Dermis microvascular lymphatic vessel endothelial cell (primary cell): ENCODE results near the gene GOLT1A. TPM values are rescaled to one million over a fixed set of nuclear protein-coding genes. Genes with fewer than 3 reads are reported as not detected.

Source experiments
- DNase-seq, 2 donors: peaks; one replicate each; pipeline versions ENCODE4 v3.0.0 to v3.0.0-alpha.2; 2010; ENCODE audit warnings: low read depth in 2 of 2
- total RNA-seq: library from RNA; depleted of rRNA; stranded (reverse); fragments of >200 nt; gene quantifications from 2 replicates; pipeline ENCODE4 v1.2.1, GENCODE V29; 2014

Gene GOLT1A
- total RNA-seq, 1 donor from 2014 or later = 0.13 TPM

DNA sequence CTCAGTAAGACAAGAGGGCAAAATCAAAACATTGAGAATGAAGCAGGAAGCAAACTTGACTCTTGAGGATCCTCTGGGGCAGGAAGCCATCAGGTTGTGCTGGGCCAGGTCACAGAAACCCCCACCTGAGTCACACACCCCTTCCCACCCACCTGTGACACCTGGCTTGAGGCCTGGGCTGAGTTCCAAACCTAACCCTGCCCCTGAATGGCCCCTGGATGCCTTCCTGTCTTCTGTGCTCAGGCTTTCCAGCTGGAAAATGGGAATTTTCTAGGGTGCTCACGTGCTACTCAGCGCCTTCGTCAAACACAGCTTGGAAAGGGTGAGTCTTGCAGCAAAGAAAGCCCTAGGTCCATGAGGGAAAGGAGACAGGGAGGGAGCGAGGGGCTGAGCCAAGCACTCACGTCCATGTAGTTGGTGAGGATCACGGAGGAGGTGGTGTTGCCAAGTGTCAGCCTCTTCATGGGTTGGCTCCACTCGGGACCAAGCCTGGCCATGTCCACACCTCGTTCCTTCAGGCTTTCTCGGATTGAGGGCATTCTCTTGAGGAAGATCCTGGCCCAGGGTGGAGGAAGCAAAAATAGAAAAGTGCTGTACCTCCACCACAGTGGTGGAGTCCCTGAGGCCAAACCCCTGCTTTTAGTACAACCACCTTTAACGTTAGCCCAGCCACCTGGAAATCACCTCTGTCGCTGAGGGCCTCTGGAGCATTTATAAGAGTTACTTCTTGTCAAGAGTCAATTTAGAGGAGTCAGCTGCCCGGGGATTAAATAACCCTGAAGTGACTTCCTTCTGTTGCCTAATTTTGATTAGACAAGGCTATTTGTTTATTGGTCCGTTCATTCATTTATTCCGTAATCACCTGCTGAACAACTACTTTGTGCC is 51.9 kb downstream of the GOLT1A start:
- no peak for DNase-seq

DNA sequence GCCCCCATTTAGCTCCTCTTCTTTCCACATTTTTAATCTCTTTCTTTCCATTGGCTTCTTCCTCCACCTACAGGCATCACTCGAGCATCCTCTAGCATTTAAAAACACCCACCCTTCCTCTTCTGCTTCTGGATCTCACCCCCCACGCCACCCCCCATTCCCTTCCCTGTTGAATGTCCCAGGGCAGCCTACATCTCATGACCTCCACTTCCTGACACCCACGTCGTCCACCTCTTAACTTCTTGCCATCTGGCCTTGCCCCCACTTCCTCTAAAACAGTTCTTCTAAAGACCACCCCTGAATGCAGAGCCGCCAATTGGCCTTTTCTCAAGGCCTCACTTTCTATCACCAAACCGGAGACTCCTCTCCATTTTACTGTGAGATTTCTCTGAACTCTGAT is 55.8 kb downstream of the GOLT1A start:
- no peak for DNase-seq

DNA sequence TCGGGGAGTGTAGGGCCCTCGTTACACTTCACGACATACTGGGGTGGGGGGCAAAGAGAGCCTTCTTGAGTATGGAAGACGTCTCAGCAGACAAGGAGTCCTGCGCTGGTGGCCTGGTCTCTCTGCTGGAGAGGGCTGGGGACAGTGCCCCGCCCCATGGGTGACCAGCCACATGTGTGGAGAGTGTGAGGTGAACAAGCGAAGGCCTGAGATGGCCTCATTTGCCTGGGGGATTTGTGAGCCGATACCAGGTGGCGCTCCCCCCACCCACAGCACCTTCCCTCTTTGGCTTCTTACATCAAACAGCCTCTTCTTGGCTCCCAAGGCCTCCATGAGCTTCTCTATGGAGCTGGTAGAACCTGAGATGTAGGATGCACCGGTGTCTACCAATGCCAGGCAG is 57.9 kb downstream of the GOLT1A start:
- no peak for DNase-seq

DNA sequence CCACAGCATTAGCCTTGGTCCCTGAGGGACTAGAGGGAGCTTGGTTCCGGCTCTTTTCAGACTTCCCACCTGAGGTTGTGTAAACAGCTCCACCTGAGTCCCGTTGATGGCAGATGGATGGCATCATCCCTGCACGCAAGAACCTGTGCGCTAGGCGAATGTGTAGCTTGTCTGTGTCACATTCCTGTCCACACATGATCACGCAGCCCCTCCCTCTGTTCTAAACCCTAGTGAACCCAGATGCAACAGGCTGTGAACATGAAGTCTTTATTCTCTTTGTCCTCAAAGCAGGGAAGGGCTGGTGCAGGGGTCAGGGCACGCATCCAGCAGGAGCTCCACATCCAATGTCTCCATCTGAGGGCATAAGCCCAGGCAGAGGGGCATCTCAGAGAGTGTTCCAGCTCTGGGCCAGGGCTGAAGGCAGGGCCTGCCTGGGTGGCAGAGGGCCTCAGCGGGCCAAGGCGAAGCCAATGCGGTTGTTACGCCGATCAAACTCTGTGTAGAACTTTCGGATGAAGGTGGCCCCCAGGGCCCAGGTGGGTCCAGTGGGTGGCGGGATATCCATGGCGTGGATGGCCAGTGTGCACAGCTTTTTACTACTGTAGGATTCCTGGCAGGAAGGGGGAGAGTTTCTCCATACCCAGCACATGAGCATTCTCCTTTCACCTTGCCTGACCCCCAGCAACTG is 59.1 kb downstream of the GOLT1A start:
- no peak for DNase-seq

DNA sequence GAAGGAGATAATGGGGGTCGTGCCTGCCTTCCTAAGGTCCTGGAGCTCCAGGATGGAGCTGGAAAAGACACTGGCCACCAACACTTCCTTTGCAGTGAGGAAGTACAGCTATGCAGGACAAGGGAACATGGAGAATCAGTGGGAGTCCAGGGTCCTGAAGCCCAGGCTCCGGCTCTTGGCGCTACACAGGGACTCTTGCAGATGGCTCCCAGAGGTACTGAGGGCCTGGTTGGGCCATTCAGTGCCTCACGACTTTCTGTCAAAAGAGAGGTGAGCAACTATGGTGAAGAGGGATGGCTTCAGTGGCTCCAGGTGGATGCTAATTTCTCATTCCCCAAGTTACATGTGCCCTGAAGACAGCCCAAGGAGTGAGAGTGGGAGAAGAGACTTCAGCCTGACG is 60.1 kb downstream of the GOLT1A start:
- no peak for DNase-seq

DNA sequence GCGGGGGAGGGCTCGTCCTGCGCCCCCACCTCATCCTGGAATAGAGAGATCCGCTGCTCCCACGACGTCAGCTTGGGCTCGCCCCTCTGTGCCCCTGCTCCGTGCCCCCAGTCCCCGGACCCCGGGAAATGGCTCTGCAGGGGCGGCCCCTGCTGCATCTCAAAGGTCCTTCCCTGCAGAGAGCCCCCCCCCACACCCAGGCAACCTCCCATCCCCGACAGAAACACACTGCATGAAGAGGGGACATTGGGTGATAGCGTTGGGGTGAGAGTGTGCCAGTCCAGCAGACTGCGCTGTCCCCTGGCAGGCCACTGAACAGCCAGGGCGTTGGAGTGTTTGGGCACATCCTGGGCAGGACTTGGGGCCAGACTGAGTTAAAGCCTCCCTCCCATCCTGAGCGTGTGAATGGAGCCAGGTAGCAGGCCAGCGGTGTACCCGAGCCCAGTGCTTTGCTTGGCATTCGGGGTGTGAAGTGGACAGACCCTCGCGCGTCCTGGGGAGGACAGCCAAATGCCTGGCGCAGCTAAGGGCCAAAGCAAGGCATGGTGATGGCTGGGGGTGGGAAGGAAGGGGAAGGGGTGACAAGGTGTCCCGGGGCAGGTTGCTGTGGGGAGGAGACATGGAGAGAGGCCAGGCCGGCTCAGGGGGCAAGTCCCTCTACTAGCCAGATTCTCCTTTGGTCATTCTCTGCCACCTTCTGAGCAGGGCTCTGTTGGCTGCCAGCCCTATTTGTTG is 61.3 kb downstream of the GOLT1A start:
- peak in 1 of 2 donors; percentile 13 for DNase-seq

DNA sequence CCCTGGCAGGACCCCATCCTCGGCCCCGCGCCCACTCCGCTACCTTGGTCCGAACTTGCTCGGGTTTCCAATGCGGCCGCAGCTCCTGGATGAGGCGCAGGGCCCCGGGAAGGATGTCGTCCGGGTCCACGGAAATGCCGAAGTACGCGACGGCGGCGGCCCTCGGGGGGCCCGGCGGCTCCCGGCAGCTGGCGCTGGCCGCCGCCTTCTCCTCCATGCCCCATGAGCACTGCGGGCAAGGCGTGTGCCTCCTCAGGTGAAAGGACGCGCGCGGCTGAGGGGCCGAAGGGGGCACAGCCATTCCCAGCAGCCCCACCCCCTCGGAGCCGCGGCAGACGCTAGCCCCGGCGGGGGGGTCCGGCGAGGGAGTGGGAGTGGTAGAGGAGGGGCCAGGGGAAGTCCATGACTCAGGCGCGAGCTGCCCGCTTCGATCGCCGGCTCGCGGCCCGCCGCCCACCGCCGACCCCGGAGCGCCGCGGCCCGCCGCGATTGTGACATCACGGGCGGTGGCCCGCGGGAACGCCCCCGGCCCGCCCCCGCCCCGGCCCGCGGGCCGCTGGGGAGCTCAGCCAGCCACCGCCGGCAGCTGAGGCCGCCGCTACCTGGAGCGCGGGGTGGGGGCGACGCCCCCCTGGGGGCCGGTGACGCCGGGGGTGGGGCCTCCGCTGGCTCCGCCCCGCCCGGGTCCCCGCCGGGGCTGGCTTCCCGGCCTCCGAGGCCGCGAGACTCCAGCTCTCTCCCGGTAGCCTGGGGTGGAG is 62.1 kb downstream of the GOLT1A start, which contains the start of gene ETNK2:
ETNK2 (minus strand) TSS at position 493 of the 758 bp plus-strand sequence; CDS start at position 301, 192 bp downstream.
- DNase-seq = peak; percentile 22 to 76

DNA sequence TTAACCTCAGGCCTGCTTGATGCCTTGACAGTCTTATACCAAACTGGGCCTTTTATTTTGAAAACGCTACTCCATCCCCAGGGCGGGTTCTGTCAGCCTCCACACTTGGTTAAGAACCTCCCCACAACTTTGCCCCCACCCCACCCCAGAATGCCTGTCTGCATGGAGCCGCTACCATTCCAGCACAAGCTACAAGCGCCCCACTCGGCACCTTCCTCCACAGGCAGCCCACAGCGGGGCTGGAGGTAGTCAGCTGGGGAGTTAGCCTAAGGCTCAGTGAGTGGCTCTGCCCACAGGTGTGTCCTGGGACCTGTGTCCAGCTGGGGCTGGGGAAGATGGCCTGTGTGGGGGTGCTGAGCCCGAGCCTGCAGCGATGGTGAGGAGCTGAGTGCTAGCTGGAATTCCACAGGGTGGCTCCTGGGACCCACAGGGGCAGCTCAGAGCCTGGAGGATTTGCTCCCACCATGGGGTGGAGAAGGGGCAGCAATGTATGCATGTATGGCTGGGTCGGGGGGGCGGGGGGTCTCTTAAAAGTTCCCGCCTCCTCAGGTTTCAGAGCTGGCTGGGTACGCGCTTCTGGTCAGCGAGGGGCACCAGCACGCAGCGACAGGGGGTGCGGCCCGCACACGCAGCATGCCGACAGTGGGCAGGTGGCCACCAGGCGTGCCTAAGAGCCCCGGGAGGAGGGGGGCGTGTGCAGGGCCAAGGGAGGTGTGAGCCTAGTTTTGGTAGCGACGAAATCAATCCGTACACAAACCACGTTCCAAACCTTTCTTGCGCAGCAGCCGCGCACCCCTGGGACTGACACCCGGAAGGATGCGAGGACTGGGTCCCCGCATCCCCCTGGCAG is 62.9 kb downstream of the GOLT1A start:
- no peak for DNase-seq

DNA sequence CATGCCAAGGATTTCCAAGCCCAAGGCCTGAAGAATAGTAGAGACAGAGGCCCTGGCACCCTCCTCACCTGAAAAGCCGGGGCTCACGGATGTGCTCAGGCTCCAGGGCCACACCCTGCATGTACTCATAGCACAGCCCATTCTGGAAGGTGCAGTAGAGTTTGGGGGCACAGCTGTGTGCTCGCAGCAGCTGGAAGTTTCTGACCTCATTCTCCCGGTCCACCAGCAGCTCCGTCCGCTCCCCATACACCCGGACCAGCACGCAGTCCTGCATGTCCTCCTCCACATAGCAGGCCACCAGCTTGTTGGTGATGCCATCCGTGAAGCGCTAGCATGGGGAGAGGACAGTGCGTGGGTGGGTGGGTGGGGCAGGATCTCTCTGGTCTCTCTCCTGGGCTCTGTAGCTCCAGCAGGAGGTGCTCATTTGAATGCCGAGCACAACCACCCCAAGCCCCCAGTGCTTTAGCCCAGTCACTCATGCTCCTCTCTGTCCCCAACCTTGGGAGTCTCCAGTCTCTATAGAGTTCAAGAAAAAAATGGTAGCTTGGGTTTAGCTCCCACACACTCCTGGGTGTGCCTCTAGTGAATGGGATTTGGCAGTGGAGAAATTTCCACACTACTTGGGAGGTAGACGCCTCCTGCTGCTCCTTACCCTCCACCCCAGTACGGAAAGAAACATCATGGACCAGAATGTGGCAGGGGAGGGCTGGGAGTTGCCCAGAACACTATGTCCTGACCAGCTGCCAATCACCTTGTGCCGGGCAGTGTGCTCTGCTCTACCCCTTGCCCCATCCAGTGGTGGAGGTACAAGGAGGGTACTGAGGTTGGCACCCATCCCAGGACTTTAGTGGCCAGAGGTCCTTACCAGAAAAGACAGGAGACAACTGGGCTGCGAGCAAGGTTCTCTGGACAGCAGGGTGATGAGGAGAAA is 63.9 kb downstream of the GOLT1A start:
- DNase-seq = no peak

DNA sequence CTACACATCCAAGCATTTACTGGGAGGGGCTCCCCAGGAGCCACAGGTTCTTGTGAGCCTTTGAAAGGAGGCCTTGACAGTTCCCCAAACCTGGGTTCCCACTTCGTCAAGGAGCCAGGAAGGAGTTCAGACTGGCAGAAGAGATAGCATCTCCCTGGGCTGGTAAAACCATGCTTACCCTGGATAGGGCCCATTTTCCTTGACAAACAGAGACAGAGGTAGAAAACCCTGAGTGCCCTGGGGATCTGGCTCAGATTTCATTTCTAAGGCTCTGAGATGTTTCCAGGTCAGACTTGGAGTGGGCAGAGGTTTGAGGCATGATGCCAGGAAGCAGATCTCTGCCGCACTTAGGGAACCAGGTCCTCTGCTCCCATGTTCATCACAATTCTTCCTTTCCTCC is 64.7 kb downstream of the GOLT1A start:
- no peak for DNase-seq

Other genes with a start within 250 kb of the GOLT1A start
- 7.4 and 8.9 TPM in 2 replicates for gene SOX13, start 140.9 kb downstream of the GOLT1A start, total RNA-seq
- 13.0 and 13.6 TPM in 2 replicates for gene ETNK2, start 61.9 kb downstream of the GOLT1A start, total RNA-seq
- 0.13 TPM in 1 of 2 replicates, not detected in the other for gene REN, start 47.7 kb downstream of the GOLT1A start, total RNA-seq
- 0.38 and 1.2 TPM in 2 replicates for gene KISS1, start 17.5 kb downstream of the GOLT1A start, total RNA-seq
- gene PLEKHA6, start 145.9 kb upstream of the GOLT1A start, total RNA-seq = 0.89 and 1.5 TPM in 2 replicates
- gene PPP1R15B, start 197.8 kb upstream of the GOLT1A start, total RNA-seq = 17.5 and 21.1 TPM in 2 replicates